Cardiac muscle cell (in vitro differentiated cells and primary cell): ENCODE results near the gene SPTAN1. TPM values are rescaled to one million over a fixed set of nuclear protein-coding genes. Genes with fewer than 3 reads are reported as not detected.

Experiments
- DNase-seq, 2 donors: peaks; one replicate each; pipeline versions ENCODE4 v3.0.0 to v3.0.0-alpha.2; 2010 to 2017; ENCODE audit warnings: low read depth in 1 of 2, low spot score in 1 of 2
- H3K27ac ChIP-seq: fragments of 200-600 bp; sonication (generic); 2 replicates; pipeline ENCODE4 v1.5.1; 2016
- H3K27me3 ChIP-seq: fragments of 200-600 bp; sonication (generic); 2 replicates; pipeline ENCODE4 v1.6.0; 2016; ENCODE audit warnings: control low read depth
- H3K36me3 ChIP-seq: fragments of 200-600 bp; sonication (generic); 2 replicates; pipeline ENCODE4 v1.5.1; 2016; ENCODE audit warnings: control low read depth
- H3K4me1 ChIP-seq: fragments of 200-600 bp; sonication (generic); 2 replicates; pipeline ENCODE4 v1.8.1; 2017; ENCODE audit warnings: low read depth, mild to moderate bottlenecking, mixed run types
- H3K4me3 ChIP-seq: fragments of 200-600 bp; sonication (generic); 2 replicates; pipeline ENCODE4 v1.5.1; 2016; ENCODE audit warnings: mild to moderate bottlenecking
- H3K9me3 ChIP-seq: fragments of 200-600 bp; sonication (generic); 2 replicates; pipeline ENCODE4 v1.5.1; 2017; ENCODE audit warnings: low read depth, mild to moderate bottlenecking, control low read depth
- polyA plus RNA-seq: library from polyadenylated mRNA; unstranded; fragments of >200 nt; fragmentation: Nextera tagmentation; extraction: Ambion mirVana; gene quantifications from 2 replicates; pipeline ENCODE4 v1.2.1, GENCODE V29; 2016
- total RNA-seq: library from RNA; depleted of rRNA; stranded (reverse); fragments of >200 nt; gene quantifications from 2 replicates; pipeline ENCODE4 v1.2.3, GENCODE V29; 2016
- TF ChIP-seq, protein P1 (sequence below): IDR thresholded peaks from 2 replicates; pipeline ENCODE4 v1.5.1; 2012; ENCODE audit warnings: low read depth, mild to moderate bottlenecking, low read length

SPTAN1 gene
- total and polyA plus RNA-seq, 2 experiments from 2014 or later: 118 to 227 TPM

DNA sequence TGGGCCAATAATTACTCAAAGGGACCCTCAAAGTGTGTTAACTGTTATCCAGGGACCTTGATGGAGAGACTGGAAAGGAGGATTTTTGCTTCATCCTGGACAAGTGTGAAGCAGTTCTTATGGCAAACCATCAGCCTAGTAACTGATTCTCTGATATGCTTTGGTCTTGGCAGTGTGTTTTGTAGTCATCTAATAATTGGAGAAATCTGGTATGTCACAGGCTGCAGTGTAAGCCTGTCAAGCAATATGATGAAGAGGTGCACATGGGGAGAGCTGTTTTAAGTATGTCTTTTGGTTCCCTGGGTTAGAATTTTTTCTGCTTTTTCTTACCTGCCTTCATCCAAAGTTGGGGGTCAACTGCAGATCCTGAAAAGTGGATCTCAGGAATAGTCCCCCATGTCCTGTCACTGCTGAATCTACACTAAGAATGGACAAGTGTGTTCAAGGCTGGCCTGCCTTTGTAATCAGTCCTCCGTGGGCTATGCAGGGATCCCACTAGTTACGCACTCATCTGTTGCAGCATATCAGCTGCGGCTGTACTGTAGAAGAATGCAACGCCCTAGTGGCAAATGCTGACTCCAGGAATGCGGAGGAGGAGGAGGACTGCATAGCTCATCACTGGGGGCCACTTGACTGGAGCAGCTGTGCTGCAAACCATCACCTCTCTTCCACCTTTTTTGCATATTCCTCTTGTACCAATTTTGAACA, 1.9 kb downstream of the SPTAN1 start:
- H3K4me1 ChIP-seq: peaks cover 58% of the 10 kb centered on the region

DNA sequence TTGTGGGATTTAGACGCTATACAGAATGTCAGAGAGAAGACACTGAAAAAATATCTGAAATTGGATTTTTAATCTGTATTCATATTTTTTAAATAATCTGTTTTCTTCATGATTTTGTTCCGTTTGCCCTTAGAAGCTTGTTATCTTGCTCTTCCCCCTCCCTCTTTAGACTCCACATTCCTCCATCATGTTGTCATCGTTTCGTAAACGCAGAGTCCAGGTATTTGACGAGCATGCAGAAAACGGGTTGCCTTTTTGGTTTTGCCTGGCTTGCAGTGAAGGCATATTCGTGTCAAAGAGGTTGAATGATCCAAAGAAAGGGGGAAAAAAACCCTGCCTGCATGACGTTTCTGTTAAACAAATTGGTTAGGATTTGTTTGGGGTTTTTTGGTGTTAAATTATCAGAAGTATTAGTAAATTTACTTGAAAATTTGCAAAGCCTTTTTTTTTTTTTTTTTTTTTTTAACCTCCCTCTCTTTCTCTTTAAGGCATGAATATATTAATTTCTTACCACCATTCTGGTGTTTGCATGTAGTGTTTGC, 2.9 kb downstream of the SPTAN1 start:
- TF ChIP-seq, protein P1, sequence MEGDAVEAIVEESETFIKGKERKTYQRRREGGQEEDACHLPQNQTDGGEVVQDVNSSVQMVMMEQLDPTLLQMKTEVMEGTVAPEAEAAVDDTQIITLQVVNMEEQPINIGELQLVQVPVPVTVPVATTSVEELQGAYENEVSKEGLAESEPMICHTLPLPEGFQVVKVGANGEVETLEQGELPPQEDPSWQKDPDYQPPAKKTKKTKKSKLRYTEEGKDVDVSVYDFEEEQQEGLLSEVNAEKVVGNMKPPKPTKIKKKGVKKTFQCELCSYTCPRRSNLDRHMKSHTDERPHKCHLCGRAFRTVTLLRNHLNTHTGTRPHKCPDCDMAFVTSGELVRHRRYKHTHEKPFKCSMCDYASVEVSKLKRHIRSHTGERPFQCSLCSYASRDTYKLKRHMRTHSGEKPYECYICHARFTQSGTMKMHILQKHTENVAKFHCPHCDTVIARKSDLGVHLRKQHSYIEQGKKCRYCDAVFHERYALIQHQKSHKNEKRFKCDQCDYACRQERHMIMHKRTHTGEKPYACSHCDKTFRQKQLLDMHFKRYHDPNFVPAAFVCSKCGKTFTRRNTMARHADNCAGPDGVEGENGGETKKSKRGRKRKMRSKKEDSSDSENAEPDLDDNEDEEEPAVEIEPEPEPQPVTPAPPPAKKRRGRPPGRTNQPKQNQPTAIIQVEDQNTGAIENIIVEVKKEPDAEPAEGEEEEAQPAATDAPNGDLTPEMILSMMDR: no peak
- H3K9me3 ChIP-seq: no peaks in the 10 kb centered on the region
- DNase-seq: peak; percentile 64 to 84
- peak overlapping the region; percentile 94 for H3K27ac ChIP-seq
- no peak overlapping the region for H3K4me3 ChIP-seq
- no peaks in the 10 kb centered on the region for H3K36me3 ChIP-seq
- H3K27me3 ChIP-seq: no peaks in the 10 kb centered on the region
- H3K4me1 ChIP-seq: peaks cover 49% of the 10 kb centered on the region

More for the DNA sequence above, 1.9 kb downstream of the SPTAN1 start:
- peak overlapping the region; percentile 64 for H3K4me3 ChIP-seq
- H3K36me3 ChIP-seq: no peaks in the 10 kb centered on the region
- no peaks in the 10 kb centered on the region for H3K27me3 ChIP-seq
- peak overlapping the region; percentile 94 for H3K27ac ChIP-seq
- no peaks in the 10 kb centered on the region for H3K9me3 ChIP-seq
- TF ChIP-seq, protein P1: no peak
- DNase-seq: peak; percentile 85 to 96

DNA sequence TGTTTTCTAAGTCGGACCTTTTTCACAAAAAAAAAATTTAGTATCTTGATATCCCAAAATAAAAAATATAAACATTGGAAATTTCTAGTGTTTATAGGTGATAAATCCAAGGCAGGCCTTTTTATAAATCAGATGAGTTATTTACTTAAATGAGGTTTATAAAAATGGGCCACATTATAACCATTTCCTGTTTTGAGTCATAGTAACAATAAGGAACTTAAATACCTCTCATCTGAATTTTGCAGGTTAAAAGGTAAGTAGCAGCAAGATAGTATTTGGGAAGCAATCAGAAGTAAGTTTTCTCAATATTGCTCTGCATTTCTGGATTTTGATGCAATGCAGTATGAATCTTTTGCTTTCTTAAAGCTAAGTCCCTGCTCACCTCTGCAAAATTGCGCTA, 3.9 kb downstream of the SPTAN1 start:
- H3K27ac ChIP-seq: no peak overlapping the region
- H3K4me1 ChIP-seq: peaks cover 39% of the 10 kb centered on the region
- TF ChIP-seq, protein P1: no peak
- H3K27me3 ChIP-seq: no peaks in the 10 kb centered on the region
- H3K4me3 ChIP-seq: no peak overlapping the region
- H3K36me3 ChIP-seq: no peaks in the 10 kb centered on the region
- H3K9me3 ChIP-seq: no peaks in the 10 kb centered on the region
- no peak for DNase-seq

DNA sequence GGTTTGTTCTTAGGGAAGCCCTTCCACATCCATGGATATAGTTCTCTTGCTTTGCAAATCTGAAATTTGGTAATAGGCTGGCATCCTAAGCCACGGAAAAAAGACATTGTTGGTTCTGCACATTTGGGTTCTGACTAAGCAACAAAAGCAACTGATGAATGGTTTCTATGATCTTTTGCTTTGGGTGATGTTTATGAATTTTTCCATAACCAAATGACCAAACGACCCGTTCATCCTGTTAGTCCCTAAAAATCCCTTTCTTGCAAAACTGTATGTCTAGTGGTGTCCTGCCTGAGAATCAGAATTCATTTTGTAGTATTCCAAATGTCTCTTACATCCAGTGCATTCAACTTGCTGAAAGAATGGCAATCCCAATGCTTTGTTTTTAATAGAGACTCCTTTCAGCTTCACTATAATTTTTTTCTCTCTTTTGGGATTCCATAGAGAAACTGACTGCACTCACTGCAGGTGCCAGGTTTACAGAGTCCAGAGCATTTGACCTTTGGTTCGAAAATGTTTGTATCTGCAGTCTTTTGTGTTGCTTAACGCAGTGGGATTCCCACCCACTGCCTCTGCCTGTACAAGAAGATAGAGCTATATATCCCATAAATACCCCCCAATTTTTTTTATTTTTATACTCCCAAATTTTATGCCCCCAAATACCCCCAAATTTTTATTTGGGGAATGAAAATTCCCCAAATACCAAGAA, 4.7 kb downstream of the SPTAN1 start:
- H3K4me1 ChIP-seq: peaks cover 33% of the 10 kb centered on the region
- peaks cover under 1% of the 10 kb centered on the region for H3K36me3 ChIP-seq
- no peaks in the 10 kb centered on the region for H3K9me3 ChIP-seq
- no peak overlapping the region for H3K27ac ChIP-seq
- no peak for DNase-seq
- H3K4me3 ChIP-seq: no peak overlapping the region
- TF ChIP-seq, protein P1: no peak
- H3K27me3 ChIP-seq: no peaks in the 10 kb centered on the region

DNA sequence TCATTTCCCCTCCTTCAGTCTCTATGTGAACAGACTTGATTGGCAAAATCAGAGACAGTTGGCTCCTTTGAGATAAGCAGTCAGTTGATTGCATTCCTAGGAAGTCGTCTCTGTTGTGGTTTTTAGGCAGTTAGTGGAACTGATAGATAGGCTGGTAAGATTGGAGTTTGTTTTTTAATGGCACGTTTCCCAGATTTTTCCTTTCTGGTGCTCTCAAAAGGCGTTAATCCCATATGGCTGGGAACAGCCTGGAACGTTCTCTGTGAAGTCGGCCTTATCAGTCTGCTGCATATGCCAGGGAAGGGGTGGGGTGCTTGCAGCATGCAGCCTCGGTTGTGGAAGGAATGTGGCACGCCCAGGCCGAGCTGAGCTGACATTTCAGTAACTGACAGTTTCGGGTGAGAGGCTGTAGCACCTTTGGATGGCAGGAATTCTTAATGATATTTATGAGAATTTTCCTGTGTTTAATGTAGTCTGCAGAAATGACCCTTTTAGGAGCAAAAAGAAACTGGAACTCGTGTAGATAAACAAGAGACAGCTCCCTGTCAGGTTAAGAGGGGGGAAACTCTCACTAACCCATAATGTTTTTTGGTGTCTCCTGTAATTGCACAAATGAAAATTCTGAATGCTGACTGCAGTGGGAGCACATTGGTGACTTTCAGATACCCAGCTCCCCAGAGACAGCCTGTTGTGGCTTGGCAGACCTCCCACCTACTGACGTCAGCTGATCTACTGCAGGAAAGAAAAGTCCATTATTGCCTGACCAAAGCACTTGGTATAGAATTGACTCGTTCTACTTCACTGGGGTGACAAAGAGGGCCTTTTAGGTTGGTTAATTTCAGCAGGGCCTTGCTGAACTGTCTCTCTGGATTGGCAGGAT, 6.3 kb downstream of the SPTAN1 start:
- no peaks in the 10 kb centered on the region for H3K27me3 ChIP-seq
- H3K4me3 ChIP-seq: no peak overlapping the region
- no peaks in the 10 kb centered on the region for H3K9me3 ChIP-seq
- TF ChIP-seq, protein P1: no peak
- DNase-seq: peak; percentile 62 to 93
- H3K27ac ChIP-seq: peak overlapping the region; percentile 69
- peaks cover 30% of the 10 kb centered on the region for H3K4me1 ChIP-seq
- H3K36me3 ChIP-seq: peaks cover 3% of the 10 kb centered on the region
